ENCODE results near the gene SOX21. TPM values are rescaled to one million over a fixed set of nuclear protein-coding genes. Genes with fewer than 3 reads are reported as not detected.

SOX21 gene
- total and polyA plus RNA-seq, 2 of the 8 experiments (the other 6 are each of a cell fraction or from before 2014, with no cell fraction given) = 3.9 TPM

- DNase-seq (ENCODE audit: low read depth in 1 of 2, low spot score in 2 of 2) = no peak
- Histone ChIP-seq H3K14ac (ENCODE audit: insufficient read length) (no peak overlapping the region), H3K27ac (ENCODE audit: low read depth, low read length) (no peak overlapping the region), H2BK20ac (ENCODE audit: low read length) (no peak overlapping the region), H3K9me3 (ENCODE audit: insufficient read depth in 2 of 2, low read depth in 1 of 2, low read length in 1 of 2) (no peaks in the 10 kb centered on the region), H3K9ac (replicated peaks in 1 of 4; ENCODE audit: extremely low read depth in 1 of 4, low read depth in 3 of 4, low read length in 3 of 4) (no peak overlapping the region), H2AK5ac (ENCODE audit: low read depth, low read length) (no peak overlapping the region), H3K79me1 (ENCODE audit: low read depth, low read length) (no peaks in the 10 kb centered on the region), H3K4me3 (ENCODE audit: extremely low read depth in 1 of 4, insufficient read depth in 2 of 4, low read depth in 3 of 4, low read length in 4 of 4) (no peak overlapping the region; a peak in 1 of 8 replicates), H2BK12ac (ENCODE audit: low read depth, low read length) (no peak overlapping the region), H3K4me2 (ENCODE audit: insufficient read depth in 1 of 2, low read depth in 2 of 2, low read length in 2 of 2) (no peak overlapping the region), H3K27me3 (replicated peaks in 1 of 4; ENCODE audit: control insufficient read depth in 3 of 4, extremely low read depth in 1 of 4, insufficient read depth in 3 of 4, low read length in 3 of 4) (peaks cover 13 to 24% (median 18%) of the 10 kb centered on the region in 4 experiments), H2AFZ (ENCODE audit: low read length) (no peak overlapping the region), H4K91ac (replicated peaks; ENCODE audit: insufficient read length, low read length) (no peak overlapping the region), H4K5ac (ENCODE audit: insufficient read length, low read depth, low read length) (no peak overlapping the region), H3K56ac (replicated peaks; ENCODE audit: insufficient read length, low read depth, low read length) (no peak overlapping the region), H3K79me2 (ENCODE audit: control insufficient read depth in 1 of 2, insufficient read depth in 2 of 2, low read length in 2 of 2) (no peaks in the 10 kb centered on the region), H2BK15ac (ENCODE audit: low read length) (no peak overlapping the region), H3K36me3 (ENCODE audit: control insufficient read depth in 2 of 4, insufficient read depth in 4 of 4, low read length in 3 of 4) (no peaks in the 10 kb centered on the region), H3K4ac (replicated peaks; ENCODE audit: insufficient read length, low read depth, low read length) (no peak overlapping the region), H3K23ac (ENCODE audit: insufficient read length) (no peak overlapping the region), H2BK120ac (replicated peaks; ENCODE audit: low read depth, low read length) (no peak overlapping the region), H4K8ac (ENCODE audit: extremely low read depth, insufficient read depth, low read length) (no peak overlapping the region), H3K18ac (ENCODE audit: extremely low read depth, low read length) (no peak overlapping the region), H2BK5ac (ENCODE audit: low read depth, low read length) (no peak overlapping the region), H4K20me1 (replicated peaks in 1 of 2; ENCODE audit: control insufficient read depth in 1 of 2, insufficient read depth in 2 of 2, low read length in 2 of 2) (no peaks in the 10 kb centered on the region), H3K4me1 (replicated peaks in 1 of 4; ENCODE audit: control insufficient read depth in 3 of 4, insufficient read depth in 4 of 4, low read length in 3 of 4) (peaks cover 0 to 4% (median 0%) of the 10 kb centered on the region in 4 experiments; a peak in 2 of 7 replicates), H3K23me2 (ENCODE audit: low read depth, low read length) (no peaks in the 10 kb centered on the region)
- ChIA-PET POLR2A (ENCODE audit: partially characterized antibody) (no interaction called here), CTCF (ENCODE audit: partially characterized antibody) (interaction anchor here (0.6 to 2.2 kb wide), 2 partner anchors 21 to 307 kb away, joined by 3 to 12 read pairs; no protein-coding TSS in a partner anchor)
- WGBS, 2 experiments (ENCODE audit: extremely low coverage in 1 of 2, insufficient coverage in 1 of 2, insufficient read length in 1 of 2, insufficient replicate concordance in 2 of 2, low coverage in 1 of 2, low lambda C conversion rate in 2 of 2, missing lambda C conversion rate in 1 of 2) = 86% methylated on average over 1 of the region's 1 CpG; no CpG with 5 or more reads in 1 of the 2 experiments
- FAIRE-seq = no peak
- TF ChIP-seq CEBPB (IDR thresholded peaks at IDR 0.05; ENCODE audit: low read depth, low read length) (no peak), CREB1 (IDR thresholded peaks at IDR 0.05) (no peak), SIX5 (IDR thresholded peaks at IDR 0.05; ENCODE audit: low read depth, low read length) (no peak), RBBP5 (IDR thresholded peaks at IDR 0.05; ENCODE audit: borderline replicate concordance, low read depth, low read length) (no peak), KDM4A (IDR thresholded peaks at IDR 0.05; ENCODE audit: low read depth, low read length, severe bottlenecking) (no peak), HDAC2 (IDR thresholded peaks at IDR 0.05; ENCODE audit: borderline replicate concordance in 1 of 2, low read depth in 2 of 2, low read length in 2 of 2) (no peak), TEAD4 (IDR thresholded peaks at IDR 0.05; ENCODE audit: low read depth, low read length) (no peak), KDM1A (IDR thresholded peaks at IDR 0.05; ENCODE audit: borderline replicate concordance, low read length) (no peak), EZH2 (IDR thresholded peaks at IDR 0.05; ENCODE audit: low read depth, low read length, severe bottlenecking) (no peak), RFX5 (IDR thresholded peaks at IDR 0.05; ENCODE audit: borderline replicate concordance, low read depth, low read length) (no peak), SP1 (IDR thresholded peaks at IDR 0.05; ENCODE audit: low read depth, low read length) (no peak), TCF12 (IDR thresholded peaks at IDR 0.05; ENCODE audit: low read depth, low read length) (no peak), ATF2 (IDR thresholded peaks at IDR 0.05; ENCODE audit: low read length) (no peak), BRCA1 (IDR thresholded peaks at IDR 0.05; ENCODE audit: low read depth, low read length) (no peak)
Measured at GRCh38 chr13:94696171-94696570, 16.2 kb downstream of the SOX21 start.
